Liver (tissue), 9 donors: Measurements from ENCODE around the gene POU6F2. TPM values are rescaled to one million over a fixed set of nuclear protein-coding genes. Genes with fewer than 3 reads are reported as not detected.

ENCODE experiments used
- DNase-seq: peaks from one replicate; pipeline ENCODE4 v3.0.0-alpha.2; 2017; ENCODE audit warnings: low spot score
- H3K27ac ChIP-seq, 2 donors: one replicate each; pipeline ENCODE4 v1.7.0; 2013; ENCODE audit warnings: inconsistent platforms in 2 of 2, low read length in 2 of 2, control low read depth in 1 of 2, low read depth in 1 of 2, mild to moderate bottlenecking in 1 of 2
- H3K27me3 ChIP-seq, 4 donors: one replicate each; pipeline versions ENCODE4 v1.6.1 to v1.7.0; 2013; ENCODE audit warnings: low read length in 3 of 4, inconsistent platforms in 1 of 4, mild to moderate bottlenecking in 1 of 4, moderate library complexity in 1 of 4; ENCODE audit not compliant: control insufficient read depth in 4 of 4, insufficient read depth in 4 of 4
- H3K36me3 ChIP-seq, 4 donors: one replicate each; pipeline versions ENCODE4 v1.6.1 to v1.7.0; 2013; ENCODE audit warnings: low read length in 3 of 4, mild to moderate bottlenecking in 3 of 4, low read depth in 1 of 4, moderate library complexity in 1 of 4; ENCODE audit not compliant: control insufficient read depth in 4 of 4, insufficient read depth in 3 of 4
- H3K4me1 ChIP-seq, 4 donors: one replicate each; pipeline versions ENCODE4 v1.6.1 to v1.7.0; 2013; ENCODE audit warnings: low read length in 3 of 4, mild to moderate bottlenecking in 3 of 4, moderate library complexity in 1 of 4; ENCODE audit not compliant: control insufficient read depth in 4 of 4, insufficient read depth in 4 of 4
- H3K4me3 ChIP-seq, 3 donors: one replicate each; pipeline versions ENCODE4 v1.6.1 to v1.7.0; 2013; ENCODE audit warnings: low read length in 3 of 3, control low read depth in 1 of 3, low read depth in 1 of 3, mild to moderate bottlenecking in 1 of 3
- H3K9ac ChIP-seq, 2 donors: one replicate each; pipeline ENCODE4 v1.7.0; 2013; ENCODE audit warnings: low read length in 2 of 2, mild to moderate bottlenecking in 2 of 2, moderate library complexity in 2 of 2, control low read depth in 1 of 2, low read depth in 1 of 2
- H3K9me3 ChIP-seq, 4 donors: one replicate each; pipeline versions ENCODE4 v1.6.1 to v1.7.0; 2013; ENCODE audit warnings: low read length in 3 of 4; ENCODE audit not compliant: control insufficient read depth in 4 of 4
- CTCF ChIP-seq: fragments of 150-350 bp; IDR thresholded peaks from 2 replicates; pipeline ENCODE4 v1.5.1; 2017; ENCODE audit warnings: improper control_type of control experiment, low read depth, low read length; ENCODE audit not compliant: missing input control
- EGR1 ChIP-seq, 2 donors: IDR thresholded peaks; 2 replicates each; pipeline ENCODE4 v1.6.1; 2016 to 2018; ENCODE audit warnings: antibody characterized with exemption in 2 of 2, low read depth in 2 of 2
- FOXA1 ChIP-seq: IDR thresholded peaks from 2 replicates; pipeline ENCODE4 v1.6.1; 2016; ENCODE audit warnings: antibody characterized with exemption
- FOXA2 ChIP-seq: IDR thresholded peaks from 2 replicates; pipeline ENCODE4 v1.6.1; 2016; ENCODE audit warnings: antibody characterized with exemption
- GABPA ChIP-seq, 2 donors: IDR thresholded peaks in 1 of 2; conservative IDR thresholded peaks in 1 of 2; 2 replicates each; pipeline ENCODE4 v1.6.1; 2016; ENCODE audit warnings: antibody characterized with exemption in 2 of 2, mild to moderate bottlenecking in 1 of 2, moderate library complexity in 1 of 2
- HNF4A ChIP-seq, 2 donors: conservative IDR thresholded peaks; 2 replicates each; pipeline ENCODE4 v1.6.1; 2016; ENCODE audit warnings: antibody characterized with exemption in 2 of 2, mild to moderate bottlenecking in 2 of 2
- HNF4G ChIP-seq: IDR thresholded peaks from 2 replicates; pipeline ENCODE4 v1.6.1; 2016; ENCODE audit warnings: antibody characterized with exemption
- JUND ChIP-seq, 2 donors: IDR thresholded peaks; 2 replicates each; pipeline ENCODE4 v1.6.1; 2016; ENCODE audit warnings: antibody characterized with exemption in 2 of 2
- MAX ChIP-seq: IDR thresholded peaks from 2 replicates; pipeline ENCODE4 v1.6.1; 2016; ENCODE audit warnings: antibody characterized with exemption
- NR2F2 ChIP-seq: IDR thresholded peaks from 2 replicates; pipeline ENCODE4 v1.6.1; 2016; ENCODE audit warnings: antibody characterized with exemption
- RAD21 ChIP-seq, 2 donors: IDR thresholded peaks; 2 replicates each; pipeline ENCODE4 v1.6.1; 2016; ENCODE audit warnings: antibody characterized with exemption in 2 of 2, mild to moderate bottlenecking in 2 of 2
- RXRA ChIP-seq, 2 donors: IDR thresholded peaks; 2 replicates each; pipeline ENCODE4 v1.6.1; 2017 to 2018; ENCODE audit warnings: antibody characterized with exemption in 2 of 2, mild to moderate bottlenecking in 1 of 2
- SP1 ChIP-seq: IDR thresholded peaks from 2 replicates; pipeline ENCODE4 v1.6.1; 2018; ENCODE audit warnings: antibody characterized with exemption, mild to moderate bottlenecking
- TAF1 ChIP-seq: conservative IDR thresholded peaks from 2 replicates; pipeline ENCODE4 v1.6.1; 2016; ENCODE audit warnings: antibody characterized with exemption, mild to moderate bottlenecking
- YY1 ChIP-seq: IDR thresholded peaks from 2 replicates; pipeline ENCODE4 v1.6.1; 2016; ENCODE audit warnings: antibody characterized with exemption, mild to moderate bottlenecking
- ZBTB33 ChIP-seq: IDR thresholded peaks from 2 replicates; pipeline ENCODE4 v1.6.1; 2016; ENCODE audit warnings: antibody characterized with exemption
- WGBS: extraction: QIAGEN DNeasy Blood & Tissue Kit; methylation state at CpG from one replicate; pipeline ENCODE4 v1.1.7; 2013; 5-methylcytosine and 5-hydroxymethylcytosine counted together
- polyA plus RNA-seq, 2 donors: library from polyadenylated mRNA; stranded (reverse) in 1 of 2; unstranded in 1 of 2; fragments of 200-250 nt in 1 of 2; fragments of >200 nt in 1 of 2; fragmentation: Nextera tagmentation in 1 of 2; extraction: Ambion mirVana in 1 of 2; gene quantifications; one replicate each; pipeline versions ENCODE4 v1.2.1 to v1.2.3, GENCODE V29; 2013 to 2015
- total RNA-seq, 2 donors: library from RNA; depleted of rRNA; stranded (reverse); fragments of >200 nt; gene quantifications; one replicate each; pipeline ENCODE4 v1.2.3, GENCODE V29; 2014
- TF ChIP-seq, protein P1 (sequence below): IDR thresholded peaks from 2 replicates; pipeline ENCODE4 v1.6.1; 2016; ENCODE audit warnings: antibody characterized with exemption, mild to moderate bottlenecking
- TF ChIP-seq, protein P2 (sequence below): IDR thresholded peaks from 2 replicates; pipeline ENCODE4 v1.6.1; 2016; ENCODE audit warnings: antibody characterized with exemption
- donor health status: healthy.
- donor health status: healthy.
- donor health status: healthy.
- donor health status: healthy.
- donor health status: healthy.

POU6F2 gene
- total and polyA plus RNA-seq, 4 donors: under 0.01 to 0.24 (median 0.08) TPM; not detected in 1

DNA sequence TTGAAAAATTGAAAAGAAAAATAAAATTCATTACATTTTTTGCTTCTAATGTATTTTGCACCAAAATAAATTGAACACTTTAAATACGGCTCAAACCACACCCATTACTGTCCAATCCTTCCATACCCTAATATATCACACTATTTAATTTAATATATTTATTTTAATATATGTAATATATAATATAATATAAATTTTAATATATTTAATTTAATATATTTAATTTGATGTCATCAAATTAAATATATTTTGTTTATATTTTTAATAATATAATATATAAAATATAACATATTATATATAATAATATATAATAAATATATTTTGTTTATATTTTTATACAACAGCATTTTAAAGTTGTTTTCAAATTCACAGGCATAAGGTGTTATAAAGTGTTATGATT, 15.7 kb upstream of the POU6F2 start:
- no peaks in the 10 kb centered on the region for H3K4me1 ChIP-seq
- H3K27ac ChIP-seq: no peak overlapping the region
- H3K27me3 ChIP-seq: no peaks in the 10 kb centered on the region
- H3K4me3 ChIP-seq: no peak overlapping the region
- H3K9ac ChIP-seq: no peak overlapping the region
- DNase-seq: no peak
- no peaks in the 10 kb centered on the region for H3K9me3 ChIP-seq
- 79% methylated on average over 1 of the region's 1 CpG for WGBS
- no peak for TF ChIP-seq FOXA1
- no peak for TF ChIP-seq NR2F2
- TF ChIP-seq RAD21 (IDR thresholded peaks at IDR 0.05): no peak
- no peak for TF ChIP-seq FOXA2
- TF ChIP-seq SP1: no peak
- no peak for TF ChIP-seq ZBTB33
- TF ChIP-seq, protein P1, sequence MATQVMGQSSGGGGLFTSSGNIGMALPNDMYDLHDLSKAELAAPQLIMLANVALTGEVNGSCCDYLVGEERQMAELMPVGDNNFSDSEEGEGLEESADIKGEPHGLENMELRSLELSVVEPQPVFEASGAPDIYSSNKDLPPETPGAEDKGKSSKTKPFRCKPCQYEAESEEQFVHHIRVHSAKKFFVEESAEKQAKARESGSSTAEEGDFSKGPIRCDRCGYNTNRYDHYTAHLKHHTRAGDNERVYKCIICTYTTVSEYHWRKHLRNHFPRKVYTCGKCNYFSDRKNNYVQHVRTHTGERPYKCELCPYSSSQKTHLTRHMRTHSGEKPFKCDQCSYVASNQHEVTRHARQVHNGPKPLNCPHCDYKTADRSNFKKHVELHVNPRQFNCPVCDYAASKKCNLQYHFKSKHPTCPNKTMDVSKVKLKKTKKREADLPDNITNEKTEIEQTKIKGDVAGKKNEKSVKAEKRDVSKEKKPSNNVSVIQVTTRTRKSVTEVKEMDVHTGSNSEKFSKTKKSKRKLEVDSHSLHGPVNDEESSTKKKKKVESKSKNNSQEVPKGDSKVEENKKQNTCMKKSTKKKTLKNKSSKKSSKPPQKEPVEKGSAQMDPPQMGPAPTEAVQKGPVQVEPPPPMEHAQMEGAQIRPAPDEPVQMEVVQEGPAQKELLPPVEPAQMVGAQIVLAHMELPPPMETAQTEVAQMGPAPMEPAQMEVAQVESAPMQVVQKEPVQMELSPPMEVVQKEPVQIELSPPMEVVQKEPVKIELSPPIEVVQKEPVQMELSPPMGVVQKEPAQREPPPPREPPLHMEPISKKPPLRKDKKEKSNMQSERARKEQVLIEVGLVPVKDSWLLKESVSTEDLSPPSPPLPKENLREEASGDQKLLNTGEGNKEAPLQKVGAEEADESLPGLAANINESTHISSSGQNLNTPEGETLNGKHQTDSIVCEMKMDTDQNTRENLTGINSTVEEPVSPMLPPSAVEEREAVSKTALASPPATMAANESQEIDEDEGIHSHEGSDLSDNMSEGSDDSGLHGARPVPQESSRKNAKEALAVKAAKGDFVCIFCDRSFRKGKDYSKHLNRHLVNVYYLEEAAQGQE: no peak
- TF ChIP-seq YY1: no peak
- TF ChIP-seq HNF4A (conservative IDR thresholded peaks at IDR 0.05): no peak
- TF ChIP-seq CTCF: no peak
- no peak for TF ChIP-seq GABPA (IDR thresholded peaks at IDR 0.05 in 1 of 2, conservative IDR thresholded peaks at IDR 0.05 in 1 of 2)
- TF ChIP-seq EGR1 (IDR thresholded peaks at IDR 0.05; ENCODE audit: low read depth in 2 of 2): no peak
- TF ChIP-seq RXRA (IDR thresholded peaks at IDR 0.05): no peak
- no peak for TF ChIP-seq JUND (IDR thresholded peaks at IDR 0.05)
- TF ChIP-seq TAF1: no peak
- TF ChIP-seq HNF4G: no peak
- TF ChIP-seq, protein P2, sequence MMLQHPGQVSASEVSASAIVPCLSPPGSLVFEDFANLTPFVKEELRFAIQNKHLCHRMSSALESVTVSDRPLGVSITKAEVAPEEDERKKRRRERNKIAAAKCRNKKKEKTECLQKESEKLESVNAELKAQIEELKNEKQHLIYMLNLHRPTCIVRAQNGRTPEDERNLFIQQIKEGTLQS: no peak
- TF ChIP-seq MAX: no peak
- no peaks in the 10 kb centered on the region for H3K36me3 ChIP-seq
